Keratinocyte (primary cell): ENCODE measurements around the gene ZNF248.

ENCODE experiments used
- EZH2 ChIP-seq: IDR thresholded peaks from one replicate; pipeline ENCODE4 v1.6.1; 2012; ENCODE audit warnings: inconsistent platforms, mild to moderate bottlenecking, low read length, moderate library complexity
- TF ChIP-seq, protein P1 (sequence below), 3 experiments: IDR thresholded peaks in 1 of 3; conservative IDR thresholded peaks in 1 of 3; optimal IDR thresholded peaks in 1 of 3; 2 replicates in 2 of 3; 3 replicates in 1 of 3; pipeline versions ENCODE3 to v1.5.1; 2011; ENCODE audit warnings: low read length in 3 of 3, mild to moderate bottlenecking in 3 of 3, moderate library complexity in 2 of 3, control low read depth in 1 of 3, inconsistent platforms in 1 of 3; ENCODE audit not compliant: insufficient read depth in 2 of 3; ENCODE audit errors: extremely low read depth in 1 of 3

DNA sequence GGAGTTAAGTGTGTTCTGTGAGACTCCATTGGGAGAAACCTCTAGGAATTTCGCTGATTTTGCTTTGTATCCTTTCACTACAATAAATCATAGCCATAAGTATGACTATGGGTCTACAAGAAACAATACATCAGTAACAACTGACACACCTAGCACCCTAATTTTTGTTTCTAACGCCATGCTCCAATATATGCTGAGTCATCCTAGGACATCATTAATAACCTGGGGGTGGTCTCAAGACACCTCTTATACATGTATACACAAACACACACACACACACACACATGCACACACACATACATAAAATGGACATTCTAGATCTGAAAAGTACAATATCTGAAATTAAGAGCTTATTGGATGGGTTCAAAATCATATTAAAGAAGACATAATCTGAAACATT, 18.2 kb downstream of the ZNF248 start:
- no peak for TF ChIP-seq EZH2
- TF ChIP-seq, protein P1, sequence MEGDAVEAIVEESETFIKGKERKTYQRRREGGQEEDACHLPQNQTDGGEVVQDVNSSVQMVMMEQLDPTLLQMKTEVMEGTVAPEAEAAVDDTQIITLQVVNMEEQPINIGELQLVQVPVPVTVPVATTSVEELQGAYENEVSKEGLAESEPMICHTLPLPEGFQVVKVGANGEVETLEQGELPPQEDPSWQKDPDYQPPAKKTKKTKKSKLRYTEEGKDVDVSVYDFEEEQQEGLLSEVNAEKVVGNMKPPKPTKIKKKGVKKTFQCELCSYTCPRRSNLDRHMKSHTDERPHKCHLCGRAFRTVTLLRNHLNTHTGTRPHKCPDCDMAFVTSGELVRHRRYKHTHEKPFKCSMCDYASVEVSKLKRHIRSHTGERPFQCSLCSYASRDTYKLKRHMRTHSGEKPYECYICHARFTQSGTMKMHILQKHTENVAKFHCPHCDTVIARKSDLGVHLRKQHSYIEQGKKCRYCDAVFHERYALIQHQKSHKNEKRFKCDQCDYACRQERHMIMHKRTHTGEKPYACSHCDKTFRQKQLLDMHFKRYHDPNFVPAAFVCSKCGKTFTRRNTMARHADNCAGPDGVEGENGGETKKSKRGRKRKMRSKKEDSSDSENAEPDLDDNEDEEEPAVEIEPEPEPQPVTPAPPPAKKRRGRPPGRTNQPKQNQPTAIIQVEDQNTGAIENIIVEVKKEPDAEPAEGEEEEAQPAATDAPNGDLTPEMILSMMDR (optimal IDR thresholded peaks at IDR 0.05 in 1 of 3, IDR thresholded peaks at IDR 0.05 in 1 of 3, conservative IDR thresholded peaks at IDR 0.05 in 1 of 3; ENCODE audit: extremely low read depth in 1 of 3, insufficient read depth in 2 of 3, low read length in 3 of 3), result no peak
